Measurements from ENCODE around the gene SYT8.

SYT8 gene

GRCh38 chr11:1832920-1833295, 1.9 kb upstream of the SYT8 start:
- DNase-seq = no peak

GRCh38 chr11:1834062-1834610, 654 bp upstream of the SYT8 start:
- no peak for DNase-seq

- DNase-seq = no peak
Observed at GRCh38 chr11:1835671-1836010, 851 bp downstream of the SYT8 start.

GRCh38 chr11:1836011-1836945, 1.5 kb downstream of the SYT8 start:
- DNase-seq = no peak

- peak; percentile 90 for DNase-seq
Observed at GRCh38 chr11:1837171-1838076, 2.6 kb downstream of the SYT8 start.

- peak; percentile 54 for DNase-seq
Observed at GRCh38 chr11:1838077-1838425, 3.3 kb downstream of the SYT8 start.

GRCh38 chr11:1838426-1839144, 3.8 kb downstream of the SYT8 start, which contains the start of gene TNNI2:
Gene TNNI2 (plus strand): TSS chr11:1838981. CDS start chr11:1839697, 716 bp downstream.
- no peak for DNase-seq

- no peak for DNase-seq
Observed at GRCh38 chr11:1839204-1839923, 4.6 kb downstream of the SYT8 start.

- DNase-seq = no peak
Observed at GRCh38 chr11:1839924-1840779, 5.4 kb downstream of the SYT8 start.

- DNase-seq = no peak
Observed at GRCh38 chr11:1840780-1841480, 6.1 kb downstream of the SYT8 start.

- DNase-seq = no peak
Observed at GRCh38 chr11:1841511-1842148, 6.8 kb downstream of the SYT8 start.

- no peak for DNase-seq
Observed at GRCh38 chr11:1842149-1843097, 7.6 kb downstream of the SYT8 start.

GRCh38 chr11:1843098-1843473, 8.3 kb downstream of the SYT8 start:
- DNase-seq = no peak

GRCh38 chr11:1843796-1844195, 9.0 kb downstream of the SYT8 start:
- no peak for DNase-seq

GRCh38 chr11:1844221-1845094, 9.7 kb downstream of the SYT8 start:
- DNase-seq = peak; percentile 70

- no peak for DNase-seq
Observed at GRCh38 chr11:1845095-1845429, 10.3 kb downstream of the SYT8 start.

- peak; percentile 46 for DNase-seq
Observed at GRCh38 chr11:1845561-1846452, 11.0 kb downstream of the SYT8 start.

All from CD4-positive, alpha-beta T cell treated with Interleukin-17A for 4 hours (primary cell).